GM15510 (cell line): Measurements from ENCODE around the gene RIN2.

Source experiments
- POLR2A ChIP-seq: IDR thresholded peaks from 3 replicates; pipeline ENCODE4 v1.6.1; 2011; ENCODE audit warnings: borderline replicate concordance; ENCODE audit not compliant: insufficient read length; ENCODE audit errors: extremely low read depth

The RIN2 gene

DNA sequence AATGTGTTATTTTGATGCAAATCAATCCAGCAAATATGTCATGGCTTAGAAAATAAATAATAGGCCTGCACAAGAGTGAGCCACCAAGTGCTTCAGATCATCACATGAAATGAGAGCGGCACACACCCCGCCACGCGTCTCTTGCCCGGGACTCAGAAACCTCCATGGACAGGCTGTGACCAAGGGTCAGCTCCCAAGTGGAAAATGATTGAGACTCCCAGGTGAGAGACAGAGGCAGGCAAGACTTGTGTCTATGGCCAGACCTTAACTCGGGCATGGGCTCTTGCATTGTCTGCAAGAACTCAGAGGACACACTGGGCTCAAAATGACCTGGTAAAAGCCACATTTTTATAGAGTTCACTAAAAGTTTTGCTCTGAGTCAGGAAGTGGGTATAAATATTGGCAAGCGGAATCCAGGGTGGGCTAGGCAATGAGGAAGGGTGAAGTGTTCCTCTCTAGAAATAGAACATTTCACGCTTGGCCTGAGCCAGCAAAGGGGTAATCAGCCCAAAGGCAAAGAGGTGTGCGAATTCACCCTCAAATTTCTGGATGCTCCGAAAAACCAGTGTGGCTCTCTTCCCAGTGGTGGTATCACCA is 30.7 kb upstream of the RIN2 start:
- TF ChIP-seq POLR2A: no peak

DNA sequence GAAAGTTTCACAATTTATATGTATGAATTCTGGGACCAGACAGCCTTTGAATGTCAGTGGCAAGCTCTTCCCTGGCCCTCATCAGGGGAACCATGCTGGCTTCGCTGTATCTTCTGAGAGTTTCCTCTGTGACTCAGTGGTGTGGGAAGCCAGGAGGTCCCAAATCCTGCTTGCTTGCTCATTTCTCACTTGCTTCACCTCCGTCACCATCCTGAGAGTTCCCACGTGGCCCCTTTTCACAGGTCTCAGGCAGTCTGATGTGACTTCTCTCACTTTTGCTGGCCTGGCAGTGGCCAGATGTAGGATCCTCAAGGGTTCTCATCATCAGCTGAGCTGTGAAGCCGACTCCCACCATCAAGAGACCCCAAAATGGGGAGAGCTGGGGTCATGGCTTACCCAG is 28.4 kb upstream of the RIN2 start:
- no peak for TF ChIP-seq POLR2A

DNA sequence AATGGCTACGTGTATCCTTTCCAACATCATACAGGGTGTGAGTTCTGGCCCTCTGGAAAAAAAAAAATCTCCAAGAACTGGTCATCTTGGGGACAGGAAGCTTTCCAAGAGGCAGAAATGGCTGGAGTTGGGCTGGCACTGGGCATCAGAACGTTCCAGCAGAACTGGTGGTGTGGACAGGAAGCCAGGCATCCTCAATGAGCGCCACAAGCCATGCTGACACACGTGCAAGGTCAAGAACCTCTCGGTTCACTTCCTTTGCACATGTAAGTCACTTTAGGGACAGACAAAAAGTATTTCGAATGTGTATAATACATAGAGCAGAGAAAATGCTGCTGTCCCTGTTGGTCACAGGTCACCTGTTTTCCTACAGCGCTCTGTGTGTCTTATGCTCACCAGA is 27.4 kb upstream of the RIN2 start:
- no peak for TF ChIP-seq POLR2A

GRCh38 chr20:19734811-19735210 is 23.2 kb upstream of the RIN2 start:
- TF ChIP-seq POLR2A: no peak

- TF ChIP-seq POLR2A: no peak
Measured at GRCh38 chr20:19735446-19735845, 22.6 kb upstream of the RIN2 start.

GRCh38 chr20:19737025-19737424 is 21.0 kb upstream of the RIN2 start:
- TF ChIP-seq POLR2A: no peak

DNA sequence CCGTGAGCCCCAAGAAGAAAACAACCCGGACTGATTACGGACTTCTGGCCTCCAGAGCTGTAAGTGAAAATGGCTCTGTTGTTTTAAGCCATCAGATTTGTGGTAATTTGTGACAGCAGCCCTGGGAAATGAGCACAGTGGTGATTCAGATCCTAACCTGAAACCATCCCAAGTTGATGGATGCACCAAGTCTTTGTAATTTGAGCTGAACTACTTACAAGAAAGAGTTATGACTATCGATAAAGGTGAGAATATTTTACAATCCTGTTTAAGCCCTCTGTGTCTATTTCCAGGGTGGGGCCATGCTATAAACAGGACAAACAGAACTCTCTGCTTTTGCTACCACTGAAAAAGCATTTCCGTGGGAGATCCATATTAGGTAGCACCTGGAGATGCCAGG is 19.1 kb upstream of the RIN2 start:
- no peak for TF ChIP-seq POLR2A

- no peak for TF ChIP-seq POLR2A
Measured at GRCh38 chr20:19739351-19739750, 18.7 kb upstream of the RIN2 start.

DNA sequence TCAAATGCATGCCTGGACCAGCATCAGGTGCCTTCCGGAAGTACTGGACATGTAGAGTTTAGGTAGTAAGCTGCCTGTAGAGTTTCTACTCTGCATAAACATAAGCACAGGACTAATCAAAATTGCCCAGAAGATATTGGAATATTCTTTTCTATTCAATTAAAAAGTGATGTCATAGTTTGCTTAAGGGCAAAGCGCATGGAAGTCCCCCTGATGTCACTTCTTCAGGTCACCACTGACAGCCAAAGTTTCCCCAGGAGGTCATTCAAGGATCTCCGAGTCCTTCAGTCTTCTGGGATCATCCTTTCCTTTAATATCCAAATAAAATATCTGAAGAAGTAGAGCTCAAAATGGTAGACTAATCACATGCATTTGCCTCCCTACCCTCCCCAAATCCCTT is 17.5 kb upstream of the RIN2 start:
- no peak for TF ChIP-seq POLR2A

DNA sequence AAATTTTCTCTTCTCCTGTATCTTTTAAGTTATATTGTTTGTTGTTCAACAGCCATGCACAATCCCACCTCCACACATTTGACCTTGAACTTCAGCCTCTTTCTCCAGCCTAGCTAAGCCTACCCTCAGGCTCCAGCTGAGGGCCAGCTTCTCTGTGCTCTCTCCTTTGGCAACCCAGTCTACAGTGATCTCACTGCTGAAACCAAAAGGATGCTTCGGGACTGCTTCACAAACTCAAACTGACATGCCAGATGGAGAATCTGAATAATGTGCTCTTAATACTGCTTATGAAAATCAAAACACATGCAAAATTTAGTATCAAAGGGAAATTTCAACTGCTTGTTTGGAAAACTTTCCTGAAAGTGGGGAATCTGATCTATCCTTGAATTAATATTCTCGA is 16.1 kb upstream of the RIN2 start:
- no peak for TF ChIP-seq POLR2A

- TF ChIP-seq POLR2A: no peak
Measured at GRCh38 chr20:19742974-19743639, 15.0 kb upstream of the RIN2 start.

DNA sequence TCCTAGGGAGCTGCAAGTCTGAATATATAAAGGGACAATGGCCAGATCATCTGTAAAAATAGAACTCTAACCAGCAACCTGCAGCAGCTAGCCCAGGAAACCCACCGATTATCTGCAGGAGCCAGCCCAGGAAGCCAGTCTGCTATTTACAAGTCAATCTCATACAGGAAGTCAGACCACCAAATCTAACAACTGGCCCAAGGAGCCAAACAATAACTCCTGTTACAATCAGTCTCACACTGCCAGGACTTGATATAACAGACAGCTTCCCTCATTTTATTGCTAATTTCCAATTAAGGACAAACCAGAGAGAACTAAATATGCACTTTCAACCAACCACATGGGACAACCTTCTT is 14.4 kb upstream of the RIN2 start:
- no peak for TF ChIP-seq POLR2A

DNA sequence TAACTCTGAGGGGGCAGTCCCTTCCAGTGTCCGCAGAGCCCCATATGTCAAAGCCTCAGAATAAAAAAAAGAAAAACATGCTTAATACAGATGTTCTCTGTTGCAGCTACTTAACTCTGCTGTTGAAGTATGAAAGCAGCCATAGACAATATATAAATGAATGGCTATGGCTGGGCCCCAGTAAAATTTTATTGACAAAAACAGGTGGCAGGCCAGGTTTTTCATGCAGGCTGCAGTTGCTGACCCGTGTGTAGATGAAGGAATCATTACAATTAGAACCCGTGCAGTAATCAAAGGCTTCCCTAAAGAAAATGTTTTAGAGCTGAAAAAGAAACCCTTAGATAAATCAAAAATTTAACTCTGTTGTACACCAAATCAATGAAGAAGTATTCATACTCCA is 13.0 kb upstream of the RIN2 start:
- TF ChIP-seq POLR2A: no peak

DNA sequence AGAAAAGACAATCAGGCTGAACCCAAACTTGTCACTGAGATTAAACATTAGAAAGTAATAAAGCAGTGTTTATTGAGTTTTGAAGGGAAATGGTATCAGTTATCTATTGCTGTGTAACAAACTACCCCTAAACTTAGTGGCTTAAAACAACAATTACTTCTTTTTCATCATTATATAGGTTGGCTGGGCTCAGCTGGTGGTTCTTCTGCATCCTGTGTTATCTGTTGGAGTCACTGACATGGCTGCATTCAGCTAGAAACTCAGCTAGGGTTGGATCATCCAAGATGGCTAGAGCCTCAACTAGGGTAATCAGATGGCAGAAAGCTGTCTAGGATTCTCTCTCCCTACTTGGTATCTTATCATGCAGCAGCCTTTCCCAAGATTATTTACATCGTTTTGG is 12.5 kb upstream of the RIN2 start:
- no peak for TF ChIP-seq POLR2A

DNA sequence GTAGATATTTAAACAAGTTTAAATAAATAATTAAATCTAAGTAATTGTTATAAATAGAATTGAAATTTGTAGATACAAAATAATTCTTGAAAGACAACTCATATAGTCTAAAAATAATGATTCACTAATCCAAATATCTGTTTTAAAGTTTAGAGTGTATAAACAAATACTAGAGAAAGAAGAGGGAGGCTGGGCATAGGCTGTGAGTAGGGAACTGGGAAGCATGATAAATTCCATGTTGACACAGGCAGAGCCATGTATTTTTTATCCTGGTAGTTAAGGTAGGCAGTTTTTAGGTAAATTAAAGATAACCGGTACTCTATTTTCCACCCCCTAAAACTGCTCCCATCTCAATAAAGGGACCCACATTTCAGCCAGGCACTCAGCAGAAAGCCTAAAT is 11.7 kb upstream of the RIN2 start:
- no peak for TF ChIP-seq POLR2A

- TF ChIP-seq POLR2A: no peak
Measured at GRCh38 chr20:19747903-19748302, 10.2 kb upstream of the RIN2 start.

GRCh38 chr20:19748681-19749080 is 9.4 kb upstream of the RIN2 start:
- TF ChIP-seq POLR2A: no peak
